HG02763 (cell line): Measurements from ENCODE around the gene CARS2.
"Not testable (repeated sequence)": the region's sequence is repeated elsewhere in the genome, so short reads cannot be mapped to it uniquely, and the experiment has no call there.

ENCODE experiments used
- ATAC-seq: cut with Tn5 transposase; IDR thresholded peaks from one replicate; pipeline ENCODE4 v1.9.1; 2021; ENCODE audit warnings: mild to moderate bottlenecking, moderate library complexity; ENCODE audit not compliant: unreplicated experiment

CARS2 gene

DNA sequence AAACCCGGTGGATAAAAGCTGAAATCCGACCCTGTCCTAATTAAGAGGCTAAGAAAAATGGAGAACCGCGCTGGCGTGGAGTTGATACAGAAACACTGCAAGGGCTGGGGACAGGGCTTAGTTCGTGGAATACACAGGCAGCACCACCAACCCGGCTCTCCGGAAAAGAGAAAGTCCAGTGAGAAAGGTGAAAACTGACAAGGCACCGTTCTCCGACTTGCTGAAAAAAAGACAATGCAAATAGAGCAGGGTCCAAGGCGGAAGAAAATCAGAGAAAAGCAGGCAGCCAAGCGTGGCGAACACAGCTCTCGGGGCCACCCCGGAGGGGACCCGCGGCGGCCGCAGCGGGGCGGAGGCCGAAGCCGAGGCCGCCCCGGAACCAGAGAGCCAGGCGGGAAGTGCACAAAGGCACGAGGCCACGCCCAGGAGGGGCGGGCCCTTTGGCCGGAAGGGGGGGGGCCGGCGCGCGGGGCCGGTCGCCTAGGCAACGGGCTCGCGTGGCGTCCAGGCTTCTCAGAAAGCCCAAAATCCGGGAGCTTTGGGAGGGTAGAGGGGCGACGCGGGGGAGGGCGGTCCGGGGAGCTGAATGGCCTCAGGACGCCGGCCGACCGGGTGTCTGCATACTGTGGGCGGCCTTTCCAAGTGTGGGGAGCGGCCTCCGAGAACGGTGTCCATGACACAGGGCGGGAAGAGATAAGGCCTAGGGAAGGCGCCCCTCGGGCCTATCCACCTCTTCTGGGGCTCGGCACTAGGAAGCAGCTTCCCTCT, 6.3 kb upstream of the CARS2 start:
- peak; percentile 28 for ATAC-seq

DNA sequence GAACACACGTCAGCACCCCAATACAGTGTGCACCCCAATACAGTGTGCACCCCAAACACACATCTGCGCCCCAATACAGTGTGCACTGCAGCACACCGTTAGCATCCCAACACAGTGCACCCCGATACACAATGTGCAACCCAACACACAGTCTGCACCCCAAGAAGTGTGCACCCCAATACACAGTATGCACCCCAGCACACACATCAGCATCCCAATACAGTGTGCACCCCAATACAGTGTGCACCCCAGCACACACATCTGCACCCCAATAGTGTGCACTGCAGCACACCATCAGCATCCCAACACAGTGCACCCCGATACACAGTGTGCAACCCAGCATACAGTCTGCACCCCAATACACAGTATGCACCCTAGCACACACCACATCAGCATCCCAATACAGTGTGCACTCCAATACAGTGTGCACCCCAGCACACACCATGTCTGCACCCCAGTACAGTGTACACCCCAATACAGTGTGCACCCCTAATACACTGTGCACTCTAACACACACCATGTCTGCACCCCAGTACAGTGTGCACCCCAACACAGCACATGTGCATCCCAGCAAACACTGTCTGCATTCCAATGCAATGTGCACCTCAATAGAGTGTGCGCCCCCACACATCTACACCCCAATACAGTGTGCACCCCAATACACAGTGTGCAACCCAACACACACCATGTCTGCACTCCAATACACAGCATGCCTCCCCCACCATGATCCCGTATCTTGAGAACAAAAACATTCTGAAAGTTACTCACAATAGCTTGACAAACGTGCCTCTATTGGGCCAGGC, 855 bp upstream of the CARS2 start:
- no peak for ATAC-seq

DNA sequence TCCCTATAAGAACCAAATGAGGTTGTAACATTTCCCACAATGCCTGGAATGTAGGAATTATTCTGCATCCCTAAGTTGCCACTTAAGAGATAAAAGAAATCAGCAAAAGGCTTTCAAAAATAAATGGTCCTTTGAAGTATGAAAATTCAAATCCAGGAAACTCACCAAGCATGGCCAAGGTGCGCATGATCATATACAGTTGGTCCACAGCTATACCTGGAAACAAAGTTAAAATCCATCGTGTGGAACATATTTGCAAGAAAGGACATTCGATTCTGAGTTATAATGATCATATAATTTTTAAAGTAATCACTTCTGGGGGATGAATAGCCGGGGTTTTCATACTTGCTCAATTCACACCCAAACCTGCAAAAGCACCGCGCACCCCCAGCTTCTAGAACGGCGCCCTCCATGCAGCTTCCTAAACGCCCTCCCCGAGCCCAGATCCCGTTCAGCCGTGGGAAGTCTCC, 525 bp downstream of the CARS2 start:
- no peak for ATAC-seq

DNA sequence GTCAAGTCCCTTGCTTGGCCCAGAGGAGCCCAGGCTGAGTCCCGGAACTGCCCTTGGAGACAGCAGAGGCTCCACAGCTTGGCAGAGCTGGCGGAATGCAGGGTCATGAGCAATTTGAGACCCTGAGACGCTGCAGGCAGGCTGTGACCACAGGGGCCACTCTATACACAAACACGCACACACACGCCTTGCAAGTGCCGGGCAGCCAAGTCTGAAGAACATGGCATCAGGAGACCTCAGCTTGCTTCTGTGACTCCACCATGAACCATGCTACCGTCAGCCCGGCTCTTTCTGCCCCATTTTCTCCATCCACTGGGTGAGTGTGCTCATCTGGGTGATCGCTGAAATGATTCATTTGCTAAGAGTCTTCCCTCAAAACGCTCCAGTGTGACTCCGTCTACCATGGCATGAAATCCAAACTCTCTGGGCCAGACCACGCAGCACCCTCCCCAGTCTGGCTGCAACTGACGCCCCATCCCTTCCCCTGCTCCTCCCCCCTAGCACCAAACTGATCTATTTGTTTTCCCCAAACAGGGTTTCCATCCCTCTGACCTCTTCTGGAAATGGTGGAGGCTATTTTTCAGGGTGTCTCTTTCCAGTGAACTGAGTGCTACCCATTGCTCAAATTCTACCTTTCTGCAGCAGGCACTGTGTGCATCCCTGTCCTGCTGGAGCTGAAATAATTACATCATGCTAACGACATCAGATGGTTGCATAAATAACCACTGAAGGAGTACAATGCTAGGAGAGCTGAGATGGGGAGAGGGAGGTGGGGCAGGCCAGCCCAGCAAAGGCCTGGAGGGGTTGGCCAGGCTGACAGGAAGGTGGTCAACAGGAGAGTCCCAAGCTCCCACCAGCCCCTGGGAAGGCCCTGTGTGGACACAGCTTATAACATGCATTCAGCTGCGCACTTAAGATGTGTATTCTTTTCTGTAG, 3.1 kb downstream of the CARS2 start:
- ATAC-seq: no peak

DNA sequence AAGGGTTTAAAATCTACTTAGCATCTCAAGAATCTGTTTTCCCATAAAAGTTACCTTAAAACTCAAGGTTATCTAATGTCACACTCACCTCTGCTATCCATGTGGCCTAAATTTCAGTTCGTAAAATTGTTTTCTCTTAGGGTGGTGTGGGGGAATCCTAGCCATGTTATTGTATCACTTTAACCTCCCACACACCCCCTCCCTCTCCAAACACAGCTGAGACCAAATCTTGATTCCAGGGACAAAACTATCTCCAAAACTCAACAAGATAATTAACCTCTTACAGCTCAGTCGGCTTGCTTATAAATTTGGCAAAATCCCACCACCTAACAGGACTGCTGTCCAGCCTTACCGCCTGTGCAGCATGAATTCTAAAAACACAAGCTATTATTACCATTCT, 3.8 kb downstream of the CARS2 start:
- no peak for ATAC-seq

DNA sequence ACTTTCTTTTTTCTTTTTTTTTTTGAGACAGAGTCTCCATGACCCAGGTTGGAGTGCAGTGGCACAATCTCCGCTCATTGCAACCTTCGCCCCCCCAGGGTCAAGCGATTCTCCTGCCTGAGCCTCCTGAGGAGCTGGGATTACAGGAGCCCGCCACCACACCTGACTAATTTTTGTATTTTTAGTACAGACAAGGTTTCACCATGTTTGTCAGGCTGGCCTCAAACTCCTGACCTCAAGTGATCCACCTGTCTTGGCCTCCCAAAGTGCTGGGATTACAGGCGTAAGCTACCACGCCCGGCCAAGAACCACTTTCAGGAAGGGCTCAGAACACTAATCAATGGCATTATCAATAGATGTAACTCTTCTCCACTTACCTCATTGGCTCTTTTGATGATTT, 4.9 kb downstream of the CARS2 start:
- ATAC-seq: not testable (repeated sequence)

DNA sequence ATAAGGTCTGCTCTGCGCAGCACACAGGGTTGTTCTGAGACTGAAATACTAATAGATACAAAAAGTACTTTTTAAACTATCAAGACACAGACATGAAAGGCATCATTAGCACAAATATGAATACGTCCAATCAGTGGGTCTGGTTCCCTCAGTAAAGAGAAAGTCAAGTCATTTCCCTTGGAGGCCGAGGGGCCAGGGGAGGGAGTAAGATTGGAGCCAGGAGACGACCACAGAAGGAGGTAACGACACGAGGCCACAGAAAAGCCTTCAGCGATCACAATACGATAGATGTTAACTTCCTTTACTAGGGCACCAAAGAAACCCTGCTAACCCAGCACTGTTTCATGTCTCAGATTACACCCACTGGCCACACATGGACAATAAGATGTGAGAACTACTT, 5.3 kb downstream of the CARS2 start:
- ATAC-seq: no peak

DNA sequence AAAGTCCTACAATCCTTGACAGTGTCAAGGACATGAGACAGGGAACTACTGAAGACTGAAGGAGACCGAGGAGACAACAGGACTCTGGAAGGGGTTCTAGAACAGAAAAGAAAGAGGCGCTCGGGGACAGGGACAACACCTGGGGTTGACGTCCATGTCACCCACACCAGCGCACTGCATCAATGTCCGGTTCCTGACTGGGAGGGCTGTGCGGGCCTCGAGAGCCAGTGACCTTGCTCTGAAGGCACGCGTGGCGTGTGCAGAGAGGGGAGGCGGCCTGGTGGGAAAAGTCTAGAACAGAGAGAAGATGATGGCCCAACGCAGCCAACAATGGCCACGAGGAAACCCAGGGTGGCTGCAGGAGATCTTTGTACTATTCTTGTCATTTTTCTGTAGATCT, 5.7 kb downstream of the CARS2 start:
- ATAC-seq: no peak

DNA sequence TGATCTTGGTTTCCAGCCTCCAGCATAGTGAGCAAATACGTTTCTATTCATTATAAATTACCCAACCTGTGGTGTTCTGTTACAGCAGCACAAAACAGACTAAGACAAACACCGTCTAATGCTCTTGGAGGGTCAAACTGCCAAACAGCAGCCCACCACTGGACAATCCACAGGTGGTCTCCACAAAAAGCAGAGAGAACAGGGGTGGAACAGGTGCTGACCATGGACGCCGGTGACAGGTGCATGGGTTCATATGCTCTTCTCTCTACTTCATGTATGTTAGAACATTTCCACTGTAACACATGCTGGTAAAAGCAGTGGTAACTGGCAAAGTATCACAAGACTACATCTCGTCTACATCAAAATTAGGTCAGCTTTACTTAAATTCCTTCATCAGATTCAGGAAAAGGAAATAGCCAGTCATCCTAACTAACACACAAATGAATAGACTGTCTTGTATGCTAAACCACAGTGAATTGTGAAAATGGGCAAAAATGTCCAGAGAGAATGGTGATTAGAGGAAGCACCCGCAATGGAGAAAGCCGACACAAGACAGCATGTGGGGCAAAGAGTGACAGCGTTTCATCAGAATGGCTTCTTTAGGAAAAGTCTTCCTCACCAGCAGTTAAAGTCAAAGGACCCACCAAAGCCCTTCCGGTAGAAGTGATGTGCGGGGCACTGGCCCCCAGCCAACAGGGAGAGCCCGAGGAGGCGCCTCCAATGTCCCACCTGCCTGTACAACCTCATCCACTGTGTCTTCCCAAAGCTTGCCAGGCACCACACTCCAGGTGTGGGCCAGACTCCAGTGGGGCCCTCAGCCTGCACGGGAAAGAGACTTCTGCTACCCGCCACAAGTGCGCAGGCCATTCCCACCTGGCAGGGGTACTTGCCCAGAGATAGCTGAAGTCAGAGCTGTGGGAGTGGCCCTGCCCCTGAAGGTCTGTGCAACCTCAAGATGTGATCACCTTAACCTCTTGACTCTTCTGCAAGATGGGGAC, 6.5 kb downstream of the CARS2 start:
- ATAC-seq: no peak

DNA sequence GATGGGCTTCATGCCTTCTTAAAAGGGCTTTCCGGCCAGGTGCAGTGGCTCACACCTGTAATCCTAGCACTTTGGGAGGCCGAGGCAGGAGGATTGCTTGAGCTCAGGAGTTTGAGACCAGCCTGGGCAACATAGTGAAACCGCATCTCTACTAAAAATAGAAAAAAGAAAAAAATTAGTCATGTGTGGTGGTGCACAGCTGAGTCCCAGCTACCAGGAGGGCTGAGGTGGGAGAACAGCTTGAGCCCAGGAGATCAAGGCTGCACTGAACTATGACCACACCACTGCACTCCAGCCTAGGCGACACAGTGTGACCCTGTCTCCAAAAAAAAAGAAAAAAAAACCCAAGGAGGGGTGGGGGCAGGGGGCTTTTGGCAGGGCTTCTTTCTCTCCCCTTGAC, 7.2 kb downstream of the CARS2 start:
- peak; percentile 63 for ATAC-seq

DNA sequence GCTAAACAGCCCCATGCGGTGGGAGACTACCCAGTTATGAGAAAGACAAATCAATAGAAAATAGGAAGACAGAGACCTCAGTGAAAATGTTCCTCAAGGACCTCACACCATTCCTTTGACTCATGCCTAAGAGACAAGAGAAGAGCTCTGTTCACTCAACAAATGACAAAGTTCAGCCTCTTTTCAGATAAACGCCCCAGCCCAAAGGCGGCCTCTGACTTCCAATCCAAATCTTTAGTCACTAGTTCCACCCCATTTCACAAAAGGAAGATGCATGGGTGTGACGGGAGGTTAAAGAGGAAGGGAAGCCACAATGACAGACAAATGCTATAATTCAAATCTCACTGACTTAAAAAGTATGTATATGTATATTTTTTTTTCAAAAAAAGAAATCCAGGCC, 8.1 kb downstream of the CARS2 start:
- ATAC-seq: no peak

DNA sequence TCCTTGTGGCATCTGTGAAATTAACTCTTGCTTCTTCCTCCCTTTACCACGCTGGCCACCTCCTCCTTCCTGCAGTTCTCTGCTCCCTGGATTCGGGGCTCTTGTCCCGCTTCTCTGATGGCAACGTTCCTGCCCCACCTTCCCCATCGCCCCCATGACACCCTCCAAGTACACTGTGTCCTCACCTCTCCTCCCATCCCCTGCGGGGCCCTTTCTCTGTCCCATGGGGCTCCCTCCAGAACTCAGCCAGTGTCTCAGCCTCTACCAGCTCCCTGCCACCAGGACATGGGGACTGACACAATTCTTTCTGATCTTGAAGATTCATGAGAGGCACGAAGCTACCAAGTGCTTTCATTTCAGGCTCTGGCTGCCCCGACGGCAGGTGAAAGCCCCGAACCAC, 9.1 kb downstream of the CARS2 start:
- ATAC-seq: no peak

DNA sequence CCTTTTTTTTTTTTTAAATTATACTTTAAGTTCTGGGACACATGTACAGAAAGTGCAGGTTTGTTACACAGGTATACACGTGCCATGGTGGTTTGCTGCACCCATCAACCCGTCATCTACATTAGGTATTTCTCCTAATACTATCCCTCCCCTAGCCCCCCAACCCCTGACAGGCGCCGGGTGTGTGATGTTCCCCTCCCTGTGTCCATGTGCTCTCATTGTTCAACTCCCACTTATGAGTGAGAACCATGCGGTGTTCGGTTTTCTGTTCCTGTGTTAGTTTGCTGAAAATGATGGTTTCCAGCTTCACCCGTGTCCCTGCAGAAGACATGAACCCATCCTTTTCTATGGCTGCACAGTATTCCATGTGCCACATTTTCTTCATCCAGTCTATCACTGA, 10.1 kb downstream of the CARS2 start:
- not testable (repeated sequence) for ATAC-seq

DNA sequence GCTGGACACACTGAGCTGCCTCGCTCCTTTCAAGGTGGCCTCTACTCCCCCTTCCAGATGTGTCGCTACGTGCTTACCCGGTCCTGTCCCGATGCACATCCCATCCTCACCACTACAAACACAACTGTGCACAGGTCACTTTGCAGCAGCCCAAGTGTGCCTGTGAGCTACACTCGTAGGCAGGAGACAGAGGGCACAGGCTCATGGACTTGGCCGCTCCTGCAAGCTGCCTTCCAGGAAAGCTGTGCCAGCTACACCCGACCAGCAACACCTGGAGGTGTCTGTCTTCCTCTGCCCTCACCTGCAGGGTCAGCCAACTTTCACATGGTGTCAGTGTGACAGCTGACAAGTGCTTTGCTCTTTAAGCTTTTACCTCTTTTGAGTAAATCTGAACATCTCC, 15.4 kb downstream of the CARS2 start:
- ATAC-seq: no peak

DNA sequence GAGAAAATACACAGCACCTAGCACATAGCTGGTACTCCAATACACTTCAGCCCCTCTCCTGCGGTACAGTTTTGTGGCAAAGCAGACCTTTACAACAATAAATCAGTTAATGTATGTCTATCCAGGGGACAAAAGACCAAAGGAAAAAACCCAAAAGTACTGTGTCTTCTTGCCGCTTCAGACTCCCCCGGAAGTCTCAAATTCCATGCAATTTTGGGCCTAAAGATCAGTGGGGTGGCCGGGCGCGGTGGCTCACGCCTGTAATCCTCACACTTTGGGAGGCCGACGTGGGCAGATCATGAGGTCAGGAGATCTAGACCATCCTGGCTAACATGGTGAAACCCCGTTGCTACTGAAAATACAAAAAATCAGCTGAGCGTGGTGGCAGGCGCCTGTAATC, 16.2 kb downstream of the CARS2 start:
- no peak for ATAC-seq

DNA sequence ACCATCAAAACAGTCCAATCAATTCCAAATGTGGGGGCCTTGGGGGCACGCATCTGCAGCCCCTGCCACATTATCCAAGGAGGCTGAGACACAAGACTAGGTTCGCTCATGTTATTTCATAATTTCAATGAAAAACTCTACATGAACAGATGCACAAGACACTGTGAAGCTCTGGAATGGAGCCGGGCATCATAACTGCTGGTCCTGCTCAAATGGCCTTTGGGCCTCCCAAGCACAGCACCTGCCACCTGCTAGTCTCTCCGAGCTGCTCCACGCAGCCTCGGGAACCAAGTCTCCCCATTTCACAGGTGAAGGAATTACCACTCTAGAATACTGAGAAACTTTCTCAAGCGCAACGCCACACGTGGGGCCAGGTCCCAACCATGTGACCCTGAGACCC, 16.9 kb downstream of the CARS2 start:
- ATAC-seq: no peak

DNA sequence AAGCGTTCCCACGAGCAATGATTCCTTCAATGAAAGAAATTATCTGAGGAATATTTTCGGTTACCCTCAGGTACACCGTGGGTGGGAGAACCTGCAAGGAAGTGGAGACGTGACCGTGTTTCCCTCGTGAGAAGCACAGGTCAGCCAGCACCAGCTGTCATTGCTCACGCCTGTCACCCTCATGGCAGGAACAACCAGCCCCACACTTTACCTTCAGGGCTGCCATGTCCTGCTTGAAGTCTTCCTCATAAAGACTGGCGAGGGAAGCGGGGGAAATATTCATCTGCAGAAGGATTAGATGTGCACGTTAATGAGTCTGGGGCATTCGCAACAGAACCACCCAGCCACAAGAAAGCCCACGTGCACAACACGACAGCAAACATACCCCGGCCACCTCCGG, 18.2 kb downstream of the CARS2 start:
- ATAC-seq: no peak

DNA sequence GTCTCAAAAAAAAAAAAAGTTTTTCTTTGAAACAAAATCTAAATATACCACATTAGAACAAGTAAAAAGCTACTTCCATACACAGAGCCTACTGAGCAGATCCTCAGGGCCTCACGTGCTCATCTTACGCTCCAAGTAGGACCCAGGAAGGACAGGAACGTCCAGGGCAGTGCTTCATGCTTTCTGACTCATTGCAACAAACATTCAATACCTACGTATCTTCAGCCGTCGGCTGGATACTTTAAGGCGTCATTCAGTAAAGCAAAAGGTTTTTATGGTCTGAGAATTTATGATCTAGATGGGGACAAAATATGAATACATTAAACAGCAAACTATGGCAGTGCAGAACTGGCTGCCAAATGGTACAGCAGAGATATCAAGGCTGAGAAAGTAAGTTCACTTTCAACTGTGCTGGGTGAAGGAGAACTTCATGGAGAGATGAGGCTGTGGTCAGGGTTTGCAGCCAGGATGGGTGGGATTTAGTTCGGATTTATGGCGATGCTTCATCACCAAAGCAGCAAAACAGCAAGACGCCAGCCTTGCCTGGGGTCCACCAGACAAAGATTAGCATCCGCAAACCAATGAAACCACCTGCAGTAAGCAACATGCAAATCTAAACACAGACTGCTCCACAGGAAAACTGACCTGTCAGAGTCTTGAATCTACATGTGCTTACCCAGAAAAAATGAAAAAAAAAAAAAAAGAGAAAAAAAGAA, 20.5 kb downstream of the CARS2 start:
- ATAC-seq: no peak

DNA sequence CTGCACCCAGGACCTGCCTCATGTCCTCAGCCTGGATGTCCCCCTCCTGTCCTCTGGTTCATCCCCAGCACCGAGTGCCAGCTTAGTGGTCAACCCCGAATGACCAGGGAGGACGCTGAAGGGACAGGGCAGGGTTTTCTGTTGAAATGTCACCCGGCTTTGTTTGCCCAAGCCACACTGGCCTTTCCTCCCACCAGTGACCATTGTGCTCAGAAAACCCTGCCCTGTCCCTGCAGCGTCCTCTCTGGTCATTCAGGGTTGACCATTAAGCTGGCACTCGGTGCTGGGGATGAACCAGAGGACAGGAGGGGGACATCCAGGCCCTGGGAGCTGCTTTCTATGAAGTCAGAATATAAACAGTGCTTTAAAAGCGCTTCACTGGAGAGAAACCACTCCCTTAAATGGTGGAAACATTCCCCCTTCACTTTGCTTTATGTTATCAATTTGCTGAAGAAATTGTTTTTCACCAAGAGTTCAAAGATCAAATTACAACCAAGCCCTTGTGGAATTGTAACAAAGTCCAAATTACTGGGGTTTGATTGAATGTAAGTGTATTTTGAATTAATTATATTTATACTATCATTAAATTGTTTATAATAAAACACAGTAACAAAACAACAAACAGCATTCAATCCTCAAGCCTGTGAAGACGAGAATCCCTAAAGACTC, 21.4 kb downstream of the CARS2 start:
- ATAC-seq: no peak
